GM10248 (cell line): ENCODE data around the gene ITGA1.
"Not testable (repeated sequence)": the region's sequence is repeated elsewhere in the genome, so short reads cannot be mapped to it uniquely, and the experiment has no call there.

Experiments used
- CTCF ChIA-PET: fragments of 300-600 bp; sonication (Branson Sonifier 250); formaldehyde crosslinking; extraction: SDS; loops from one replicate; lab custom pipeline; 2021; ENCODE audit warnings: antibody characterized with exemption; lab: Yijun Ruan, JAX
- POLR2A ChIA-PET: fragments of 350-650 bp; sonication (Branson Sonifier 250); formaldehyde crosslinking; extraction: SDS; loops from one replicate; lab custom pipeline; 2020; ENCODE audit warnings: antibody characterized with exemption; lab: Yijun Ruan, JAX
- DNase-seq: peaks from one replicate; pipeline ENCODE4 v3.0.0; 2012; ENCODE audit errors: extremely low spot score
- TF ChIP-seq, protein P1 (sequence below): IDR thresholded peaks from 2 replicates; pipeline ENCODE4 v1.5.1; 2012; ENCODE audit warnings: mild to moderate bottlenecking, low read depth; ENCODE audit errors: extremely low read depth, missing control alignments, control extremely low read depth

ITGA1 gene

DNA sequence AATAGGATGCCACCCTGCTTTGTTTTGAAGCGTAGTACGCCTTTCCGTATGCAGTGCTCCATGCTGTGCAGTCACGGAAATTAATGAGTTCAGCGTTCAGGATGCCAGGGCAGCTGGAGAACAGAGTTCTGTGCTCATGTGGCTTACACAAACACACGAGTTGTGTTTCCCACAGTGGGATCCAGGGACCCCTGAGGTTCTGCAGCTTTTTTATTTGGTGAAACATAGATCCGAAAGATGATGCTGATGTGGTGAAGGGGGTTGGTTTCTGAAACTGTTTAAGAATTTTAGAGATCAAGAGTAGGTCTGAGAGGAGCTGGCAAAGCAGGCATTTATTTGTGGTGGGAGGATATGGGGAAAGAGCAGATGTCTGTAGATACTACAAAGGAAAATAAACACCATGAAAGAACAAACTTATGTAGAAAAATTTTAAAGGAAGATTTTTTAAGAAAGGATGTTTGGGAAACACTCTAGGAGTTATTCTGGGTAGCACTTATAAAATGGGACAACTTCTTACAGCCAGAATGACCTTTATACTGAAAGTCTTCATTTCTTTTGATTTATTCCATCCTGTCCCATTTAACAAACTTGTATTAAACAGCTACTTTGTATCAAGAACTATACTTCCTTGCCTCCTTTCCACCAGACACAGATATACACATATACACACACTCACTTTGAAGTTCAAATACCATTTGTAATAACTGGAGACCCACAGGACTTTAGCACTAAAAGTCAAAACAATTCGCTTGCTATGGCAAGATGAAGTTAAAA lies 52.7 kb downstream of the ITGA1 start:
- DNase-seq, result no peak
- ChIA-PET POLR2A (no interaction called here), CTCF (interaction anchor here (0.8 to 1.6 kb wide), 4 partner anchors 9 to 28 kb away, joined by 3 to 4 read pairs (median 4); no protein-coding TSS in a partner anchor)
- TF ChIP-seq, protein P1, sequence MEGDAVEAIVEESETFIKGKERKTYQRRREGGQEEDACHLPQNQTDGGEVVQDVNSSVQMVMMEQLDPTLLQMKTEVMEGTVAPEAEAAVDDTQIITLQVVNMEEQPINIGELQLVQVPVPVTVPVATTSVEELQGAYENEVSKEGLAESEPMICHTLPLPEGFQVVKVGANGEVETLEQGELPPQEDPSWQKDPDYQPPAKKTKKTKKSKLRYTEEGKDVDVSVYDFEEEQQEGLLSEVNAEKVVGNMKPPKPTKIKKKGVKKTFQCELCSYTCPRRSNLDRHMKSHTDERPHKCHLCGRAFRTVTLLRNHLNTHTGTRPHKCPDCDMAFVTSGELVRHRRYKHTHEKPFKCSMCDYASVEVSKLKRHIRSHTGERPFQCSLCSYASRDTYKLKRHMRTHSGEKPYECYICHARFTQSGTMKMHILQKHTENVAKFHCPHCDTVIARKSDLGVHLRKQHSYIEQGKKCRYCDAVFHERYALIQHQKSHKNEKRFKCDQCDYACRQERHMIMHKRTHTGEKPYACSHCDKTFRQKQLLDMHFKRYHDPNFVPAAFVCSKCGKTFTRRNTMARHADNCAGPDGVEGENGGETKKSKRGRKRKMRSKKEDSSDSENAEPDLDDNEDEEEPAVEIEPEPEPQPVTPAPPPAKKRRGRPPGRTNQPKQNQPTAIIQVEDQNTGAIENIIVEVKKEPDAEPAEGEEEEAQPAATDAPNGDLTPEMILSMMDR, result no peak

DNA sequence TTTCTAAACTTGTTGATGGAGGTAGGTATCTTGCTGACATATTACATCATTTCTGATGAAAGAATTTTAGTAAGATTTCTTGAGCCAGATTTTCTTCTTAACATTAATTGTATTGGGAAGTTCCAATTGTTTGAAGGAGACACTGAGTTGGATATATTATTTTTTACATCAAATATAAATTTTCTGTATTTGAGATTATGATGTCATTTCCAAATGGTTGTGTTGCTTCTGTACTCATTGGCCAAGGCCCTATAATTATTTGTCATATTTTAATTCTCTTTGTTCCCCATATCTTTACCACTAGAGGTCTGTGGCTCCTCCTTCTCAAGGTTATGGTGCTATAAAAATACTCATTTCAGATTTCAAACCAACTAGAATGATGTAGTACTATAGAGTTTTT lies 53.4 kb downstream of the ITGA1 start:
- POLR2A ChIA-PET, result no interaction called here
- TF ChIP-seq, protein P1, result no peak
- no peak for DNase-seq
- CTCF ChIA-PET, result interaction anchor here (0.8 to 1.4 kb wide), 5 partner anchors 14 to 75 kb away, joined by 3 to 4 read pairs (median 4); no protein-coding TSS in a partner anchor

DNA sequence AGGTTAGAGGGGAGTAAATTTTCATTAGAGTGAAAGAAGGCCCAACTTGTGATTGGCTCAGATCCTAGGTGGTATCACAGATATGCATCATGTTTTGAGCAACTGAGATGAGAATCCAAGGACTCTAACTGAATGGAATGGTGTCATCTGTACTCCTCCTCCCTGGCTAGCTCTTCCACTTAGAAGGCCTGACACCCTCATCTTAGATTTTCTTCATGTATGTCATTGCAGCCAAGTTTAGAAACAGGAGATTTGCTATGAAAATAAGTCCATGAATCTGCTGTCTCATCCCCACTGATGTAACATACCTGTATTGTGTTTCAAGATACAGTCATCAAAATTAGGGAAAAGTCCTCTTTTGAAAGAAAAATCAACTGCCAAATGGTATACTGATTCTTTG lies 54.4 kb downstream of the ITGA1 start:
- TF ChIP-seq, protein P1, result no peak
- ChIA-PET POLR2A (no interaction called here), CTCF (interaction anchor here (0.9 to 1.4 kb wide), 4 partner anchors 13 to 74 kb away, joined by 3 to 4 read pairs (median 4); no protein-coding TSS in a partner anchor)
- DNase-seq, result no peak

DNA sequence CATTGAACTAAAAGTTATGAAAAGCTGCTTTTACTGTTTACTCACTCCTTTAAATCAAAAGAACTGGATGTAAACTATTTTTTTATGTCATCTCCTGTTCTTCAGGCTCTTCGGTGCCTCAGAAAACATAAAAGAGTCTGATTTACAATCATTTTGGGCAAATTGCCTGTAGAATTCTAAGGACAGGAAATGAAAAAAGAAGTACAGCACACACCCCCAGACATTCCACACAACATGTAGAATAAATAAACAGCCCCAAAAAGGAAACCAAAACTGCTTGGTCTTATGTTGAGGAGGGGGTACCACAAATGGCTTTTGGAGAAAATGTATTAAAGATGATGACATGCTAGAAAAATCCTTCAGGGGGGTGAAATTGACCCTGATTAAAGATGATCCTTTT lies 57.2 kb downstream of the ITGA1 start:
- TF ChIP-seq, protein P1, result no peak
- ChIA-PET POLR2A (no interaction called here), CTCF (interaction anchor here (1.1 to 1.3 kb wide), 2 partner anchors 11 to 71 kb away, joined by 4 read pairs; no protein-coding TSS in a partner anchor)
- DNase-seq, result no peak

DNA sequence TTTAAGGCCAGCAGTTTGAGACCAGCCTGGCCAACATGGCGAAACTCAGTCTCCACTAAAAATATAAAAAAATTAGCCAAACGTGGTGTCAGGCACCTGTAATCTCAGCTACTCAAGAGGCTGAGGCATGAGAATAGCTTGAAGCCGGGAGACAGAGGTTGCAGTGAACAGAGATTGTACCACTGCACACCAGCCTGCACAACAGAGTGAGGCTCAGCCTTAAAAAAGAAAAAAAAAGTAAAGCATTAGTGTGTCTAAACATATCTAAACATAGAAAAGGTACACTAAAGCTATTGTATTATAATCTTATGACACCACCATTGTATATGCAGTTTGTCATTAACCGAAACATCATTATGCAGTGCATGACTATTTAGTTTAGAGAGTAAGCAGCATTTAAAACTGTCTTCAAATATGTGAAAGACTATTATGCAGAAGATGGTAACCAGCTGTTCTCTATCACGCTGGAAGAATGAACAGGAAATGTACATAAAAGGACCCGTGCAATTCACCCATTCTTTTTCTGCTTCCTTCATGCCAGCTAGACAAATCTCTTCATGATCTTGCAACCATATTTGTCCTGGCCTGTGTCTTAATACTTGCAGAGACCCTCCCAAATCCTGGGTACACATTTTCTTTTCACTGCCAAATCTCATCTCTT lies 58.6 kb downstream of the ITGA1 start:
- no peak for DNase-seq
- CTCF ChIA-PET, result no interaction called here

DNA sequence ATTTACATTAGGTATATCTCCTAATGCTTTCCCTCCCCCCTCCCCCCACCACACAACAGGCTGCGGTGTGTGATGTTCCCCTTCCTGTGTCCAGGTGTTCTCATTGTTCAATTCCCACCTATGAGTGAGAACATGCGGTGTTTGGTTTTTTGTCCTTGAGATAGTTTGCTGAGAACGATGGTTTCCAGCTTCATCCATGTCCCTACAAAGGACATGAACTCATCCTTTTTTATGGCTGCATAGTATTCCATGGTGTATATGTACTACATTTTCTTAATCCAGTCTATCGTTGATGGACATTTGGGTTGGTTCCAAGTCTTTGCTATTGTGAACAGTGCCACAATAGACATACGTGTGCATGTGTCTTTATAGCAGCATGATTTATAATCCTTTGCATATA lies 61.0 kb downstream of the ITGA1 start:
- CTCF ChIA-PET, DNase-seq, POLR2A ChIA-PET: not testable (repeated sequence)

More for the DNA sequence above, 58.6 kb downstream of the ITGA1 start:
- TF ChIP-seq, protein P1, result no peak
- POLR2A ChIA-PET, result no interaction called here
